Bronchial epithelial cell (primary cell): ENCODE results near the gene NOD2. TPM values are rescaled to one million over a fixed set of nuclear protein-coding genes. Genes with fewer than 3 reads are reported as not detected.
A peak's percentile ranks its signal among the peaks of the same experiment; 100 is the strongest.

Source experiments
- DNase-seq: peaks from one replicate; pipeline ENCODE4 v3.0.0-alpha.2; 2010; ENCODE audit warnings: low read depth
- FAIRE-seq: peaks from 2 replicates; lab custom pipeline; 2011; peaks lifted over from hg19 to GRCh38; lab: Jason Lieb, UNC
- H3K27me3 ChIP-seq: 2 replicates; pipeline ENCODE4 v1.5.1; 2011; ENCODE audit warnings: low read length; ENCODE audit not compliant: control insufficient read depth, insufficient read depth
- H3K36me3 ChIP-seq: 2 replicates; pipeline ENCODE4 v1.5.1; 2011; ENCODE audit warnings: low read length; ENCODE audit not compliant: control insufficient read depth, insufficient read depth
- H3K4me3 ChIP-seq: 2 replicates; pipeline ENCODE4 v1.5.1; 2011; ENCODE audit warnings: mild to moderate bottlenecking, low read depth, low read length, control low read depth
- CTCF ChIP-seq: IDR thresholded peaks from 2 replicates; pipeline ENCODE4 v1.5.1; 2011; ENCODE audit warnings: mild to moderate bottlenecking, moderate library complexity, low read length, control low read depth, inconsistent platforms; ENCODE audit not compliant: insufficient read depth, severe bottlenecking
- total RNA-seq: library from RNA; depleted of rRNA; stranded (reverse); fragments of >200 nt; gene quantifications from 2 replicates; pipeline ENCODE4 v1.2.1, GENCODE V29; 2014

NOD2 gene
- total RNA-seq, 1 donor from 2014 or later = 2.4 TPM

GRCh38 chr16:50659806-50660205, 33.6 kb upstream of the NOD2 start:
- H3K27me3 ChIP-seq = no peaks in the 10 kb centered on the region
- no peaks in the 10 kb centered on the region for H3K36me3 ChIP-seq
- DNase-seq (no peak), FAIRE-seq (no peak)
- H3K4me3 ChIP-seq = no peak overlapping the region
- TF ChIP-seq CTCF = no peak

- Histone ChIP-seq H3K27me3 (no peaks in the 10 kb centered on the region), H3K36me3 (no peaks in the 10 kb centered on the region), H3K4me3 (no peak overlapping the region)
- FAIRE-seq (peak; percentile 66), DNase-seq (no peak)
- TF ChIP-seq CTCF = no peak
These were observed 31.0 kb upstream of the NOD2 start for GRCh38 chr16:50662306-50662940.

DNA sequence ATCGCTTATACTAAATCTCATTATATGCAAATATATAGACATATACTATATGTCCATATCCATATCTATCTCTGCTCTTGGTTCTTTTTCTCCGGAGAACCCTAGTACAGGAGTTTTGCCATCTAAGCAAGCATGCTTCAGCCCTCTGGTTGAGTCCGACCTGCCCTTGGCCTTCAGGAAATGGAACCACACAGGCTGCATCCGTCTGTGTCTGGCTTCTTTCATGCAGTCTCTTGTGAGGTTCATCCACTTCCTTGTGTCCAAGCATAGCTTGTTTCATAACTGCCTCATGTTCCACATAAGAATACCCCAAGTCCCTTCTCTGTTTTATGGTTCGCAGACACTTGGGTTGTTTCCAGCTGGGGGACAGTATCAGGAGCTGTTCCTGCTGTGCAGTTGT, 29.1 kb upstream of the NOD2 start:
- DNase-seq = no peak
- H3K4me3 ChIP-seq = no peak overlapping the region
- FAIRE-seq = no peak
- H3K27me3 ChIP-seq = no peaks in the 10 kb centered on the region
- no peak for TF ChIP-seq CTCF
- H3K36me3 ChIP-seq = no peaks in the 10 kb centered on the region

DNA sequence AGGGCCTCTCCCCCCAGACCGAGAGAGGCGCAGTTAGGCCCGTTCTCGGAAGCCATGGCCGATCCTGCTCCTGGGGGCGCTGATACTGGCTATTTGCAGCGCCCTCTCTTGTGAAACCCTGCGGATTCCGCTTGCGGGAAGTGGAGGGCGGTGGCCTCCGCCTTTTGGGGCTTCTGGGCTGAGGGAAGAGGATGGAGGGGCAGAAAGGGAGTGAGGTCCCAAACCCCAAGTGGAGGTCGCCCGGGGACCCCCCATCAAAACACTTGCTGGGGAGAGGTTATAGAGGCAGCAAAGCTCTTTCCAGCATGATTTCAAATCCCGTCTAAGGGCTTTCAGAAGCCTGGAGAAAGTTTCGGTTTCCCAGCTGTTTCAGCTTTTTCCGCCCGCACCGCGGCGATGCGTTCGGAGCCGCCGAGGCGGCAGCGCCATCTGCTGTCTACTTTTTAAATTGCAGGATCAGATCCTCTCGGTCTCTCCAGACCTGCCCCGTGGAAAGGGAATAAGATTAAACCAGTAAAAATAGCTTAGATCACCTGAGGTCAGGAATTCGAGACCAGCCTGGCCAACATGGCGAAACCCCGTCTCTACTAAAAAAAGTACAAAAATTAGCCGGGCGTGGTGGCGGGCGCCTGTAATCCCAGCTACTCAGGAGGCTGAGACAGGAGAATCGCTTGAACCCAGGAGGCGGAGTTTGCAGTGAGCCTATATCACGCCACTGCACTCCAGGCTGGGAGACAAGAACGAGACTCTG, 28.1 kb upstream of the NOD2 start:
- peak; percentile 82 for TF ChIP-seq CTCF
- no peak for FAIRE-seq
- Histone ChIP-seq H3K36me3 (no peaks in the 10 kb centered on the region), H3K4me3 (peak overlapping the region; percentile 5), H3K27me3 (no peaks in the 10 kb centered on the region)
- DNase-seq = peak; percentile 44

DNA sequence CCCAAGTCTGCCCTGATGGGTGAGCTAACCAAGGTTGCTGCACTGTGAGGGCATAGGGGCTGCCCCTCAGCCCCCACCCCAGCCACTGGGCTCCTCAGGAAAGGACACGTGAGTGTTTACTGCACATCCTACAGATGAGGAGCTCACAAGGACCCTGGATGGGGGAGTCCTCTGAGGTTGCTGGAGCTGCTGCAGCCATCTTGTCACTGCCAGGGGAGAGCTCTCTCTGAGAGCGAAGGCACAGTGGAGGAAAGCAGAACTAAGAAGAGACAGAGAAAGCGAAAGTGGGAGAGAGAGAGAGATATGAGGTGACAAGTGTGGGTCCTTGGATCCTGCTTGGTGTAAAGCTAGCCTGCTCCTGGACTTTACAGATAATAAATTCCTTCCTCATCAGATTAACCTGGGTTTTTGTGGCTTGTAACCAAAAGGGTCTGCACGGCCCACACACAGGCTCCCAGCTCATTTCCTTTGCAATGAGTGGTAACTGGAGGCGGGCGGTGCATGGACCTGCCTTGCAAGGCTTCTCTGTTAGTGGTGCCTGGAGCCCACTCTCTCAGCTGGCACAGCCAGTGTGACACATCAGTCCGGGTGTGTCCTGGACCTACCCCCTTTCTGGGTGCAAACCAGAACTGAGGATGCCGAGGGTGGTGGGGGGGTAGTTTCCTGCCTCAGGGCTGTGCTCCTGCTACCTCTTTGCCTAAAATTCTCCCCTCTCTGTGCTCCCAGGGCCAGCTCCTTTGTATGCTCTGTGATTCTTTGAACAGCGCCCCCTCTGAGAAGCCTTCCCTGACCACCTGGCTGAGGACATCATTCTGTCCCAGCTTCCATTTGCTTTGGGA, 26.5 kb upstream of the NOD2 start:
- Histone ChIP-seq H3K4me3 (no peak overlapping the region), H3K36me3 (no peaks in the 10 kb centered on the region), H3K27me3 (no peaks in the 10 kb centered on the region)
- TF ChIP-seq CTCF = no peak
- no peak for DNase-seq
- FAIRE-seq = no peak
